GM18951 (cell line): ENCODE results near the gene KDM4B.

Experiments
- POLR2A ChIP-seq: IDR thresholded peaks from 4 replicates; pipeline ENCODE4 v1.6.1; 2011; ENCODE audit warnings: mild to moderate bottlenecking; ENCODE audit not compliant: insufficient read length, insufficient read depth; ENCODE audit errors: extremely low read depth
- in situ Hi-C: fragments of 300-500 bp; cut with MboI; formaldehyde crosslinking; loops from one replicate; pipeline ENCODE4 v1.12.0; 2022; ENCODE audit warnings: low sequenced_read_pairs, mixed read lengths, inconsistent platforms; ENCODE audit not compliant: unreplicated experiment

KDM4B gene

DNA sequence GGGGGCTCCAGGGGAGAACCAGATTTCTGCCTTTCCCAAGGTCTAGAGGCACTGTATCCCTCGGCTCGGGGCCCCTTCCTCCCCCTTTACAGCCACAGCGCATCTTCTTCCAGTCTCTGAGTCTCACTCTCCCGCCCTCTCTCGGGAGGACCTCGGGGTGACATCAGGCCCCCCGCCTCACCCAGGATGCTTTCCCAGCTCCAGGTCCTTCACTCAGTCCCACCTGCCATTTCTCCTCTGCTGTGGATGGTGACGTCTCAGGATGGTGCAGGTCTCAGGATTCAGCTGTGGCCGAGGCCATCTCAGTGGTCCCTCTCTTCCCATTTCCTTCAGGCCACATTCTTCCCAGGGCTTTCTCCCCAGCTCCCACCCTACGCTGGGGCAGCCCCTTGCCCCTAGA is 13.6 kb upstream of the KDM4B start:
- in situ Hi-C loops = no loop called here
- TF ChIP-seq POLR2A = no peak

DNA sequence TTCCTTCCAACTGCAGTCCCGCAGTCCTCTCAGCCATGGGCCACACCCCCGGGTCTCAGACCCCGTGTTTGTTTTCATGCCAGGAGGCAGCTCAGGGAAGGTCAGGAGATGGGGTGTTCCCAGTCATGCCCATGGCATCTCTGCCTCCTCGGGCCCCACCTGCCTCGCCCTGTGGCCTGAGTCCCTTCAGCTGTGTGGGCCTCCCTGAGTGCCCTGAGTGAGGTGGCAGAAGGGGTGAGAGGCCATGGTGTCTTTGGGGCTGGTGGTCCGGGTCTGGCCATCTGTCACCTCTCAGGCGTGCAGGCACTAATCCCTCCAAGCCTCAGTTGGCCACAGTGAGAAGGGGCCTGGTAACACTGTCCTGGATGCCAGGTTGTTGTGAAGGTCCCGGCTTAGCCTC is 10.9 kb upstream of the KDM4B start:
- in situ Hi-C loops = no loop called here

DNA sequence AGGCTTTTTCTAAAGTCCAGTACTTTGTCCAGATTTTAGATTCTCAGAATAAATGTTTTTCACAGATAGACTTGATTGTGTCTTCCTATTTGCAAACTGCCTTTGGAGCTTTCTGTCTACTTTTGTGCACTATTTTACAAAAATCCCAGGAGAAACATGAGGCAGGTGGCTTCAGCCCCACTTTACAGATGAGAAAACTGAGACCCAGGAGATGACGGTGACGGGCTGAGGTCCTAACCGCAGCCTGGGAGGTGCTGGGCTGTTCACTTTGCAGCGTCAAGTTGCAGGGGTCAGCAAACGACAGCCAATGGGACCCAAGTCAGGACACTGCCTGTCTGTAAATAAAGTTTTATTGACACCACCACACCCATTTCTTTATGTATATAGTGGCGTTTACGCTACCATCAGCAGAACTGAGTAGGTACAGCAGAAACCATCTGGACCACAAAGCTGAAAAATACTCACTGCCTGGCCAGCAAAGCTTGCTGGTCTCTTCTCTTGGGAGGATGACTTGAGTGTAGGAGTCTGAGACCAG is 6.8 kb upstream of the KDM4B start:
- TF ChIP-seq POLR2A = no peak
- in situ Hi-C loops = no loop called here

More for the DNA sequence above, 10.9 kb upstream of the KDM4B start:
- no peak for TF ChIP-seq POLR2A

GRCh38 chr19:4965061-4965460 is 3.9 kb upstream of the KDM4B start:
- in situ Hi-C loops = no loop called here
- no peak for TF ChIP-seq POLR2A

DNA sequence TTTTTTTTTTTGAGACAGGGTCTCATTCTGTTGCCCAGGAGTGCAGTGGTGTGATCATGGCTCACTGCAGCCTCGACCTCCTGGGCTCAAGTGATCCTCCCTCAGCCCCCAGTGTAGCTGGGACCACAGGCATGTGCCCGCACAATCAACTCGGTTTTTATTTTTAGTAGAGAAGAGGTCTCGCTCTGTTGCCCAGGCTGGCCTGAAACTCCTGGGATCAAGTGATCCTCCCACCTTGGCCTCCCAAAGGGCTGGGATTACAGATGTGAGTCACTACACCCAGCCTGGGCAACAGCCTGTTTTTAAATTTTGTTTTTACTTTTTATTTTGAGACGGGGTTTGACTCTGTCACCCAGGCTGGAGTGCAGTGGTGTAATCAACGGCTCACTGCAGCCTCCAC is 2.3 kb upstream of the KDM4B start:
- in situ Hi-C loops = no loop called here
- TF ChIP-seq POLR2A = no peak

- in situ Hi-C loops = no loop called here
- no peak for TF ChIP-seq POLR2A
These were observed 1.0 kb upstream of the KDM4B start for GRCh38 chr19:4967738-4968461.

- TF ChIP-seq POLR2A = no peak
These were observed 419 bp downstream of the KDM4B start for GRCh38 chr19:4969292-4969771.

GRCh38 chr19:4969772-4970531 is 1.0 kb downstream of the KDM4B start:
- in situ Hi-C loops = no loop called here
- no peak for TF ChIP-seq POLR2A

More at GRCh38 chr19:4969292-4969771, 419 bp downstream of the KDM4B start:
- in situ Hi-C loops = no loop called here

DNA sequence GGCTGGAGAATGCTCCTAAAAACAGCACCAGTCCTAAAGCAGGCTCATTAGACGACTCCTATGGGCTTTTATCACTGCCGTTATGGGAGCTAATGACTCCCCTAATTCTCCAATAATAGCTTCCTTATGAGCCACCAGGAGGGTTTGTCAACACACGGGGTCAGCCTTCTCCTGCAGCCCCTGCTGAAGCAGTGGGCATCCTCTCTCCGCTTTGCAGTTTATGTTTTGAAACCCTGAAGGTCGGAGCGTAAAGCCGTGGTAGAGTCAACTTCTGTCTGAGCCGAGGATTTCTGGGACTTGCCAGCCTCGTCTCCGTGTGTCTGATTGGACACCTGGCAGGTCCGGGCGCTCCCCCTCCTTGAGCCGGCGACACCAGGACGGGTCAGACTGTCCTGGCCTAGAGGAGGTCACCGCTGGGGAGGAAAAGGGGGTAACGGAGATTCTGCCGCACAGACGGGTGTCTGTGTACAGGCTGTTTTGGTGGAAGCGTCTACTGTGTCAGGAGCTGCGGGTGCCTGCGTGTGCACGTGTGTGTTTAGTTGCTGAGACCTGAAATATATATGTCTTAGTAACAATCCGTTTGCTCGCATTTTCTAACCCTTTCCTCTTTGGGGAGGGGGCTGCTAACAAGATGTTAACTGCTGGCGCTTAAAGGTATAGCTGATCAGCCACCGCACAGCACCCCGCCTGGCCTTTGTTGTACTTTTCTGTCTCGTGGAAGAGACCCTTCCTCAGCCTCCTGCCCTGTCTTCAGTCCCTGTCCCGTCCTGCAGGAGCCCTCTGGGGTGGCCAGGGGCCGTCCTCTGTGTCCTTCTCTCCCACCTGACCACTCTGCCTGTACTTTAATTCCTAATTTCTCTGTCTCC is 1.9 kb downstream of the KDM4B start:
- TF ChIP-seq POLR2A = no peak
- in situ Hi-C loops = no loop called here

DNA sequence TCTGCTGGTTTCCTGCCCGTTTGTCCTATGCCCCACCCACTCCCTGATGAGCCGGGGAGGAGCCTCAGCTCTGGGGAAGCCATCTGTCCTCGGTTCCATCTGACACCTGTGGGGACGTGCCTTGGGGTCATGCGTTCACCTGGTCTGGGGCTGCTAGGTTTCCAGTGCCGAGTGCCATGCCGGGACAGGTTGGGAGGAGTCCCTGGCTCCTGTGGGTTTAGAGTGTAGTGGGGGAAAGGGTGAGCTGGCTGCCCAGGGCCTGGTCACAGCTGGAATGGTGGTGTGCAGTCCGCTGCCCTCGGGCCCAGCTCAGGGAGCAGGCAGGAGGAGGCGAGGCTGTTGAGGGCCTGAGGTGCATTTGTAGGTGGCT is 2.5 kb downstream of the KDM4B start:
- in situ Hi-C loops = no loop called here
- no peak for TF ChIP-seq POLR2A

DNA sequence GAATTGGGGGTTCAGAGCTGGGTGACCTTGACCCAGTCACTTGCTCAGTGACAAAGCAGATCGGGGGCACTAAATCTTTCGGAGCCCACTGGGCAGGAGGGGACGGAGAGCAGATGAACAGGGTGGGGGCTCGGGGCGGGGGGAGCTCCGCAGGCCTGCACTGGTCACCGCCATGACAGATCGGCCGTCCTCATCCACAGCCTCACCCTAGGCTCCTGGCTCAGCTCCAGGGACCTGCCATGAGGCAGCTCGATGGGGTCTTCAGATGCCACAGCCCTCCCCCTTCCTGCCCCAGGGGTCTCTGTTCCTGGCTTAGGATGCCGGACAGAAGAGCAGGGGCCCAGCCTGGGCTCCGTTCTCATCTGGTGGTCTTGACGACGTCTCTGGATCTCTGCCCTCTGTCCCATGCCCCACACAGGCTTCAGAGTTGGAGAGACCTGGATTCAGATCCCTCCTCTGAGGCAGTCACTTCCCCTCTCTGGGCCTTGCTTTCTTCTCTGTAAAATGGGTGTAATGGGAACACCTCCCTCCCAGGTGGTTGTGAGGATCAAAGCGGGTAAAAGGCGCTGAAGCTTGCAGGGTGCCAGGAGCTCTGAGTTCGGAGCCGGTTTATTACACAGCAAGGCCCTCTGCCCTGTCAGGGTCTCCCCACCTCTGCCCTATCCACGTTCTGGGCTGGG is 3.0 kb downstream of the KDM4B start:
- in situ Hi-C loops = no loop called here
- no peak for TF ChIP-seq POLR2A

DNA sequence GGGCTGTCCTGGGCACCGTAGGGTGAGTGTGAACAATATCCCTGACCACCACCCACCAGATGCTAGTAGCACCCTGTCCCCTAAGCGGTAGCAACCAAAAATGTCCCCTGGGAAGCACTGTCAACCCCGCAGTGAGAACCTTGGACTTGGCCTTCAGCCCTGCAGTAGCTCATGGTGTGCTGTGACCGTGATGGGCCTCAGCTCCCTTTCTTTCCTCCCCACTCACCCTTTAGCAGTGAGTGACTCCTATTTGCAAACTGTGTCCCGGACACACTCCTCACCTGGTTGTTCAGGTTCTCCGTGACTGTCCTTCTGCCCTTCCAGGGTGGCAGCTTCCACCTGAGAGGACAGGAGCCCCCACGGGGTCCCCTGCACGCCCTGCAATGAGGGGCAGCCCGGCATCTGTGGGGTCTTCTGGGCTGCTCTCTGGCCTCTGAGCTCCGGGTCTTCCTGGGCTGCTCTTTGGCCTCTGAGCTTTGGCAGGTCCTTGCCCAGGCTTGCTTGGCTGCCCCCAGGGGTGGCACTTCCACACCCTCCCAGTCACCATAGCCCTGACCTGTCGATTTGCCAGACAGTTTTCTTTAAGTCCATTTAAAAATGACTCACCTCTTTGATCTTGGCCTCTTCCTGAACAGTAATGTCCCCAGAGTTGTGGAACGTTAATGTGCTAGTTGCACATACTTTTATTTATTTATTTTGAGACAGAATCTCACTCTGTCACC is 3.8 kb downstream of the KDM4B start:
- in situ Hi-C loops = no loop called here
- TF ChIP-seq POLR2A = no peak
